Measurements from ENCODE around the gene GALR1. TPM values are rescaled to one million over a fixed set of nuclear protein-coding genes. Genes with fewer than 3 reads are reported as not detected.

Gene GALR1
- not detected in 2 replicates for total RNA-seq

GRCh38 chr18:77249569-77250500, at the start of gene GALR1:
TSS of gene GALR1 (plus strand) at chr18:77249848. CDS start at chr18:77250549, 701 bp downstream.

Other genes starting within 250 kb of the GALR1 start
- 16.4 and 28.5 TPM in 2 replicates for gene MBP, start 117.1 kb upstream of the GALR1 start, total RNA-seq